CD14-positive monocyte (primary cell): Measurements from ENCODE around the gene SSBP2. TPM values are rescaled to one million over a fixed set of nuclear protein-coding genes. Genes with fewer than 3 reads are reported as not detected.
"Not testable (repeated sequence)": the region's sequence is repeated elsewhere in the genome, so short reads cannot be mapped to it uniquely, and the experiment has no call there.

Source experiments
- DNase-seq, 3 donors: peaks; one replicate each; pipeline ENCODE4 v3.0.0-alpha.2; 2011 to 2022
- H2AFZ ChIP-seq: 2 replicates; pipeline ENCODE4 v1.6.0; 2012; ENCODE audit warnings: mild to moderate bottlenecking, low read depth, low read length, inconsistent platforms; ENCODE audit not compliant: insufficient read depth, poor library complexity, severe bottlenecking
- H3K27ac ChIP-seq, 2 donors: 1 replicate in 1 of 2; 2 replicates in 1 of 2; pipeline ENCODE4 v1.5.1; 2012 to 2013; ENCODE audit warnings: low read length in 2 of 2, control low read depth in 1 of 2, inconsistent platforms in 1 of 2, low read depth in 1 of 2, mild to moderate bottlenecking in 1 of 2
- H3K27me3 ChIP-seq, 2 donors: one replicate each; pipeline versions ENCODE4 v1.6.0 to v1.6.1; 2011 to 2013; ENCODE audit warnings: low read length in 2 of 2; ENCODE audit not compliant: control insufficient read depth in 2 of 2, insufficient read depth in 2 of 2
- H3K36me3 ChIP-seq, 2 donors: replicated peaks in 1 of 2; 1 replicate in 1 of 2; 2 replicates in 1 of 2; pipeline versions ENCODE4 v1.5.1 to v1.6.1; 2012 to 2013; ENCODE audit warnings: low read length in 2 of 2, control low read depth in 1 of 2, inconsistent platforms in 1 of 2, mild to moderate bottlenecking in 1 of 2; ENCODE audit not compliant: insufficient read depth in 2 of 2, control insufficient read depth in 1 of 2
- H3K4me1 ChIP-seq, 2 donors: 1 replicate in 1 of 2; 2 replicates in 1 of 2; pipeline versions ENCODE4 v1.5.1 to v1.6.1; 2012 to 2013; ENCODE audit warnings: low read length in 2 of 2, control low read depth in 1 of 2, inconsistent platforms in 1 of 2, mild to moderate bottlenecking in 1 of 2, moderate library complexity in 1 of 2; ENCODE audit not compliant: insufficient read depth in 2 of 2, control insufficient read depth in 1 of 2
- H3K4me2 ChIP-seq: replicated peaks from 2 replicates; pipeline ENCODE3; 2012; ENCODE audit warnings: low read length, moderate library complexity, mild to moderate bottlenecking; ENCODE audit not compliant: poor library complexity, severe bottlenecking; ENCODE audit errors: extremely low read depth
- H3K4me3 ChIP-seq, 3 experiments: fragments of 200-600 bp in 1 of 3; sonication (generic) in 1 of 3; replicated peaks in 1 of 3; 1 replicate in 2 of 3; 2 replicates in 1 of 3; pipeline ENCODE4 v1.5.1; 2011 to 2013; ENCODE audit warnings: low read length in 3 of 3, mild to moderate bottlenecking in 3 of 3, control low read depth in 2 of 3, low read depth in 2 of 3, inconsistent platforms in 1 of 3, moderate library complexity in 1 of 3
- H3K79me2 ChIP-seq: 2 replicates; pipeline ENCODE4 v1.6.0; 2012; ENCODE audit warnings: mild to moderate bottlenecking, control low read depth, inconsistent platforms, low read length, moderate library complexity; ENCODE audit not compliant: insufficient read depth
- H3K9ac ChIP-seq: 2 replicates; pipeline ENCODE4 v1.6.0; 2017; ENCODE audit warnings: low read length, mild to moderate bottlenecking; ENCODE audit not compliant: insufficient read depth, poor library complexity, severe bottlenecking
- H3K9me3 ChIP-seq, 2 donors: replicated peaks in 1 of 2; 1 replicate in 1 of 2; 2 replicates in 1 of 2; pipeline versions ENCODE4 v1.5.1 to v1.6.1; 2012 to 2013; ENCODE audit warnings: low read length in 2 of 2, control low read depth in 1 of 2; ENCODE audit not compliant: control insufficient read depth in 1 of 2, insufficient read depth in 1 of 2
- H4K20me1 ChIP-seq: 2 replicates; pipeline ENCODE4 v1.6.0; 2012; ENCODE audit warnings: mild to moderate bottlenecking, low read length, control low read depth, moderate library complexity; ENCODE audit not compliant: insufficient read depth
- H3K27ac Mint-ChIP-seq, 7 donors: one replicate each; pipeline ENCODE4 v1.8.0; 2020; ENCODE audit warnings: mild to moderate bottlenecking in 7 of 7, mixed read lengths in 7 of 7, moderate library complexity in 6 of 7, inconsistent platforms in 2 of 7
- H3K27me3 Mint-ChIP-seq, 3 donors: one replicate each; pipeline ENCODE4 v1.8.0; 2021 to 2022; ENCODE audit warnings: low read depth in 3 of 3, mild to moderate bottlenecking in 3 of 3, mixed read lengths in 3 of 3, moderate library complexity in 3 of 3, inconsistent platforms in 1 of 3
- H3K36me3 Mint-ChIP-seq, 2 donors: one replicate each; pipeline ENCODE4 v1.8.0; 2020; ENCODE audit warnings: mixed read lengths in 2 of 2, inconsistent platforms in 1 of 2, mild to moderate bottlenecking in 1 of 2
- H3K4me1 Mint-ChIP-seq: one replicate; pipeline ENCODE4 v1.8.0; 2020; ENCODE audit warnings: mild to moderate bottlenecking, mixed read lengths
- H3K4me3 Mint-ChIP-seq, 2 donors: one replicate each; pipeline ENCODE4 v1.8.0; 2020; ENCODE audit warnings: mild to moderate bottlenecking in 2 of 2, mixed read lengths in 2 of 2, moderate library complexity in 1 of 2
- H3K9me3 Mint-ChIP-seq, 7 donors: one replicate each; pipeline ENCODE4 v1.8.0; 2020 to 2022; ENCODE audit warnings: mixed read lengths in 7 of 7, mild to moderate bottlenecking in 6 of 7, moderate library complexity in 6 of 7, inconsistent platforms in 2 of 7
- WGBS: methylation state at CpG from one replicate; pipeline ENCODE4 v1.1.5; 2013; ENCODE audit warnings: missing lambda C conversion rate; ENCODE audit not compliant: insufficient coverage; 5-methylcytosine and 5-hydroxymethylcytosine counted together
- intact Hi-C, 2 donors: fragments of 100-400 bp; cut with micrococcal nuclease; formaldehyde crosslinking; loops; one replicate each; pipeline versions ENCODE4 v1.15.0 to v1.15.1; 2023
- polyA plus RNA-seq, 3 donors: library from polyadenylated mRNA; depleted of rRNA in 1 of 3; unstranded in 2 of 3; stranded (reverse) in 1 of 3; fragments of 300-500 nt in 2 of 3; fragments of >200 nt in 1 of 3; fragmentation: Illumina TruSeq in 2 of 3; gene quantifications; 1 replicate in 2 of 3; 2 replicates in 1 of 3; pipeline ENCODE4 v1.2.3, GENCODE V29; 2012 to 2021
- TF ChIP-seq, protein P1 (sequence below): fragments of 200-600 bp; IDR thresholded peaks from one replicate; pipeline ENCODE4 v1.8.0; 2022; ENCODE audit warnings: antibody characterized with exemption, mild to moderate bottlenecking

SSBP2 gene
- polyA plus RNA-seq, 3 donors = 29.1 to 55.2 (median 53.4) TPM

DNA sequence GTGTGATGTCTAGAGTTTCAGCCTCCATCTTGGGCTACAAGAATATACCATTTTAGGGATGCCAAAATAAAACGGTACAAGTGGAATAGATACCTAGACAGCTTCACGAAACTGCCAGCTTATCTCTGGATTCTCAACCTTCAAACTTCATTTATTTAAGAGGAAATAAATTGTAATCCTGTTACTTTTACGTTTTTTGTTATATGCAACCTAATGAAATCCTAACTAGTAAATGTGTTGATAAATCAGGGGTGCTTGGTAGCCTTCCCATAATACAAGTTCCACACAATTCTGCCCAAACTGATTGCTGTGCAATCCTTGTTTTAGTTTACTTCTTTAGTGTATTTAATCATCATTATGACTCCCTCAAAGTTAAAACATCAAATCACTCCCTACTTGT is 75.5 kb downstream of the SSBP2 start:
- H3K79me2 ChIP-seq = no peaks in the 10 kb centered on the region
- Mint-ChIP-seq H3K4me1 (no peaks in the 10 kb centered on the region), H3K4me3 (no peak overlapping the region), H3K9me3 (peaks cover 0 to 11% (median 3%) of the 10 kb centered on the region in 7 donors), H3K27ac (no peak overlapping the region), H3K27me3 (peaks cover 0 to 1% (median 0%) of the 10 kb centered on the region in 3 donors), H3K36me3 (peaks cover 0 to 4% of the 10 kb centered on the region in 2 donors)
- no peak overlapping the region for H2AFZ ChIP-seq
- no peak overlapping the region for H3K27ac ChIP-seq
- DNase-seq = no peak
- H3K9me3 ChIP-seq = no peaks in the 10 kb centered on the region
- H3K27me3 ChIP-seq = no peaks in the 10 kb centered on the region
- H3K4me3 ChIP-seq = no peak overlapping the region
- TF ChIP-seq, protein P1, sequence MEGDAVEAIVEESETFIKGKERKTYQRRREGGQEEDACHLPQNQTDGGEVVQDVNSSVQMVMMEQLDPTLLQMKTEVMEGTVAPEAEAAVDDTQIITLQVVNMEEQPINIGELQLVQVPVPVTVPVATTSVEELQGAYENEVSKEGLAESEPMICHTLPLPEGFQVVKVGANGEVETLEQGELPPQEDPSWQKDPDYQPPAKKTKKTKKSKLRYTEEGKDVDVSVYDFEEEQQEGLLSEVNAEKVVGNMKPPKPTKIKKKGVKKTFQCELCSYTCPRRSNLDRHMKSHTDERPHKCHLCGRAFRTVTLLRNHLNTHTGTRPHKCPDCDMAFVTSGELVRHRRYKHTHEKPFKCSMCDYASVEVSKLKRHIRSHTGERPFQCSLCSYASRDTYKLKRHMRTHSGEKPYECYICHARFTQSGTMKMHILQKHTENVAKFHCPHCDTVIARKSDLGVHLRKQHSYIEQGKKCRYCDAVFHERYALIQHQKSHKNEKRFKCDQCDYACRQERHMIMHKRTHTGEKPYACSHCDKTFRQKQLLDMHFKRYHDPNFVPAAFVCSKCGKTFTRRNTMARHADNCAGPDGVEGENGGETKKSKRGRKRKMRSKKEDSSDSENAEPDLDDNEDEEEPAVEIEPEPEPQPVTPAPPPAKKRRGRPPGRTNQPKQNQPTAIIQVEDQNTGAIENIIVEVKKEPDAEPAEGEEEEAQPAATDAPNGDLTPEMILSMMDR = no peak
- H3K36me3 ChIP-seq = no peaks in the 10 kb centered on the region
- H3K4me1 ChIP-seq = no peaks in the 10 kb centered on the region
- WGBS = no CpG with 5 or more reads among the region's 3 CpGs
- H3K4me2 ChIP-seq = no peak overlapping the region
- intact Hi-C loops = no loop called here
- H3K9ac ChIP-seq = no peak overlapping the region
- peaks cover 14% of the 10 kb centered on the region for H4K20me1 ChIP-seq

DNA sequence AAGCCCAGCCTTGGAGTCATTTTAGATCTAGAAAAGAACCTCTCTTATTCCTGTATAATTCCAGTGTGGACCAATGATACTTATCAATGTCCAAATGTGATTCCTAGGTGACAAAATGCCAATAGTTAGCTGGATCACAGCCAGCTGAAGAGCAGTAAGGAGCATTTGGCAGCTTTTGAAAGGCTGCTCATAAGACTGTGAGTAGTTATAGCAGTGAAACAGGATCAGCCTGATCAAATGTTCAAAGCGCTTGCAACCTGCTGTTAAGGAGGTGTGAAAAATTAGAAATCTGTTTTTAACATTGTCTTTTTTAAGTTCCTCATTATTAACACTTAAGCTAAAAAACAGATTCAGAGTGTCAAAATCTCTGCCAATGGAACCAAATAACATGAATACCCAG is 85.1 kb downstream of the SSBP2 start:
- H3K9me3 Mint-ChIP-seq = peaks cover 0 to 5% (median 0%) of the 10 kb centered on the region in 7 donors
- WGBS = no CpG with 5 or more reads among the region's 1 CpG
- no peak overlapping the region for H3K27ac Mint-ChIP-seq
- no peaks in the 10 kb centered on the region for H3K36me3 ChIP-seq
- H3K79me2 ChIP-seq = no peaks in the 10 kb centered on the region
- no peaks in the 10 kb centered on the region for H3K4me1 Mint-ChIP-seq
- no peak overlapping the region for H3K27ac ChIP-seq
- intact Hi-C loops = no loop called here
- H3K4me1 ChIP-seq = no peaks in the 10 kb centered on the region
- no peak overlapping the region for H3K4me3 ChIP-seq
- no peak for DNase-seq
- no peaks in the 10 kb centered on the region for H3K27me3 ChIP-seq
- no peak overlapping the region for H3K4me3 Mint-ChIP-seq
- H3K4me2 ChIP-seq = no peak overlapping the region
- no peaks in the 10 kb centered on the region for H3K9me3 ChIP-seq
- H2AFZ ChIP-seq = no peak overlapping the region
- peaks cover 0 to 2% (median 1%) of the 10 kb centered on the region in 3 donors for H3K27me3 Mint-ChIP-seq
- H3K9ac ChIP-seq = no peak overlapping the region
- TF ChIP-seq, protein P1 = no peak
- H3K36me3 Mint-ChIP-seq = no peaks in the 10 kb centered on the region
- H4K20me1 ChIP-seq = peaks cover 15% of the 10 kb centered on the region

DNA sequence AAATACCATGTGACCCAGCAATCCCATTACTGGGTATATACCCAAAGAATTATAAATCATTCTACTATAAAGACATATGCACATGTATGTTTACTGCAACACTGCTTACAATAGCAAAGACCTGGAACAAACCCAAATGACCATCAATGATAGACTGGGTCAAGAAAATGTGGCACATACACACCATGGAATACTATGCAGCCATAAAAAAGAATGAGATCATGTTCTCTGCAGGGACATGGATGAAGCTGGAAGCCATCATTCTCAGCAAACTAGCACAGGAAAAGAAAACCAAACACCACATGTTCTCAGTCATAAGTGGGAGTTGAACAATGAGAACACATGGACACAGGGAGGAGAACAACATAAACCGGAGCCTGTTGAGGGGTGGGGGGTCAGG is 90.3 kb downstream of the SSBP2 start:
- H3K27me3 Mint-ChIP-seq, H3K9me3 Mint-ChIP-seq, intact Hi-C loops, H3K27ac ChIP-seq, H3K4me2 ChIP-seq, H3K9me3 ChIP-seq, H3K27me3 ChIP-seq, H4K20me1 ChIP-seq, H3K4me1 ChIP-seq, H3K4me3 Mint-ChIP-seq, H3K4me3 ChIP-seq, H3K27ac Mint-ChIP-seq, H2AFZ ChIP-seq, H3K36me3 ChIP-seq, H3K36me3 Mint-ChIP-seq, H3K9ac ChIP-seq, H3K4me1 Mint-ChIP-seq, DNase-seq, H3K79me2 ChIP-seq: not testable (repeated sequence)
- WGBS = no CpG with 5 or more reads among the region's 1 CpG
